NCI-H2171 treated with DMSO at 0.1 percent for 48 hours (cell line): ENCODE measurements around the gene LRRC40.
"Not testable (repeated sequence)": the region's sequence is repeated elsewhere in the genome, so short reads cannot be mapped to it uniquely, and the experiment has no call there.

ENCODE experiments used
- DNase-seq: peaks from one replicate; lab custom pipeline; 2025; lab: John Stamatoyannopoulos, UW

LRRC40 gene

DNA sequence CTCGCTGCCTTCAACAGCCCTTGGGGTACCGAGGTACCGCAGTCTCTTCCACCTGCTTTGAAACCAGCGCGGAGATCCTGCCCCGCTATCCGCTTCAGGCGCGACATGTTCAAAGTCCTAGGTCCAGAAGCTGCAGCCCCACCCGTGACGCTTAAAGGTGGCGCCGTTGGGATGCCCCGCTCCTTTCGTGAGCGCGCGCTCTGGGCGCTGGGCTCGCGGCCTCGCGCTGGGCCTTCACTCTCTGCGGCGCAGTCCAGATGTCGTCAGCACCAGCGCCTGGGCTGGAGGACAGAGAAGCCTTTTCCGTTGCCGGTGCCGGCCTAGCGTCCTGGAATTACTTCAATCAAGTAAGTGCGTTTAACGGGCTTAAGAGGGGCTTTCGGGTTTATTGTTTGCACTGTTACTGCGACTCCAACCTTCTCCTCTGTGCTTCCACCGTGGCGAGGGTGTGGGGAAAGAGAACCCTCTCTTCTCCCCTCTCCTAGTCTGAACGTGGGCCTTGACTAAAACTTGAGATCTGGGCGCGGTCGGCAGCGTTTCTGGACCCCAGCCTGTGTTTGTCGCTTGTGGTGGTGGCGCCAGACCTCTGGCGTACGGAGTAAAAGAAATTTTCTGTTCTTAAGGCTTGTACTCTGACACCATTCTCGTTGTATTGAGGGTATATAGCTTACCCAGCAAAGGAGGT is at the start of gene LRRC40:
LRRC40 (minus strand) TSS at position 146 of the 685 bp plus-strand sequence; CDS start at position 107, 39 bp downstream.
- DNase-seq = peak; percentile 92

- no peak for DNase-seq
Measured at GRCh38 chr1:70248729-70249128, 43.4 kb upstream of the LRRC40 start.

DNA sequence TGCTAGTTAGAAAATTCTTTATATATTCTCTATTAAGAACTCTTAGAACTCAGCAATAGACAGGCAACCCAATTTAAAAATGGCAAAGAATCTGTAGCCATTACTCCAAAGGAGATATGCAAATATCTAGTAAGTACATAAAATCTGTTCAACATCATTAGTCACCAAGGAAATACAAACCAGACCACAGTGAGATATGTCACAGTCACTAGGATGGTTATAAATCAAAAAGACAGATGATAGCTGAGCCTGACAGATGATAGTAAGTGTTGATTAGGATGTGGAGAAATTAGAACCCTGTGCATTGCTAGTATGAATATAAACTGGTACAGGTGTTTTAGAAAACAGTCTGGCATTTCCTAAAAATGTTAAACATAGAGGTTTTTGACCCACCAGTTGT is 42.4 kb upstream of the LRRC40 start:
- DNase-seq = no peak

GRCh38 chr1:70247122-70247521 is 41.7 kb upstream of the LRRC40 start:
- DNase-seq = no peak

- DNase-seq = no peak
Measured at GRCh38 chr1:70239940-70240339, 34.6 kb upstream of the LRRC40 start.

DNA sequence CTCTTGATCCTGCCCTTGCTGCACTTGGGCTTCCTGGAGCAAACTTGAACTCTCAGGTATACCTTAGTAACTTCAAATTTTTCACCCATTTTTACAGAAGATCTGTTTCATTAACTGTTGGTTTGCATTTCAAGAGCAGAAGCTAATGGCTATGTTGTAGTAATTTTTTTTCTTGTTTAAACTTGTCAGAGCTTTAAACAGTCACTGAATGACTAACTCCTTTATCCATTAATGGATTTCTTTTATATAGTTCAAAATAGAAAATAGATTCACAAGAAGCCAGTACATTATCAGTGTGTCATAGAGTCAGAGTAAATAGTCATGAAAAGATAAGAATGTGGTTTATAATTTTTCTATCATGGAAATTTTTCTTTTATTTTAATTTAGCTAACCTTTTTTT is 29.4 kb upstream of the LRRC40 start:
- DNase-seq = no peak

GRCh38 chr1:70231475-70231874 is 26.1 kb upstream of the LRRC40 start:
- DNase-seq = no peak

DNA sequence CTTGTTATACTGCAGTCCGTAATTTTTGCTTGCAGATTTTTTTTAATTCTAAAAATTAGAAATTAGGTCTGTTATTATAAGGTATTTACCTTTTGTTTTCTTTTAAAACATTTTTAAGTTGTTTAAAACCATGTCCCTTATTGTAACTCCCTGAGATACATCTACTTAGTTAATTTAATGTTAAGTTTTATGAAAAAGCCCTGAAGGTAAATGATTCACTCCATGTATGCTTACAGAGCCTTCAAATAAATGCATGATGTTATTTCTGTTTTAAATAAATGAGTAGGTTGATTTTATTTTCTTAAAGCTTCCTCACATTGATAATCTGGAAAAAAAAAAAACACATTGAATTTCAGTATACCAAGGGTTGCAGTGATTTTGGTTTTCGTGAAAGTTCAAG is 23.3 kb upstream of the LRRC40 start:
- DNase-seq = no peak

GRCh38 chr1:70227439-70227838 is 22.1 kb upstream of the LRRC40 start:
- DNase-seq = no peak

DNA sequence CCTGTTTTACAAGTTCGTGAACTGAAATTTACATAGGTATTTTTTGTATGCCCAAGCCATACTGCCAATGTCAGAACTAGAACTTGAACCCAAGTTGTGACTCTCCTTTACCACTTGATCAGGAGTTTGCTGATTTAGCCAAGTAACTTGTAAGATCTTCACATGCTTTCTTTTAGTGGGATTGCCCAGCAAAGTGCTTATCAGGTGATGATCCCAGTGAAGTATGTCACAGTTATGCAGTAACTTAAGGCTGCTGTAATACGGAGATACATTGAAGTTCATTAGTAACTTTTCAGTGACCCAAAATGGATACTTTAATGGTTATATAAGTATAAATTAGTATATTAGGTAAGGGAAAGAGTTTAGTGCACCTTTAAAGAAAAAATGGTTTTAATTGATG is 19.6 kb upstream of the LRRC40 start:
- no peak for DNase-seq

- no peak for DNase-seq
Measured at GRCh38 chr1:70222716-70223235, 17.4 kb upstream of the LRRC40 start.

GRCh38 chr1:70221238-70222121 is 16.1 kb upstream of the LRRC40 start, which contains the start of gene SRSF11:
TSS of gene SRSF11 (plus strand) at chr1:70221380. CDS start at chr1:70221637, 257 bp downstream.
- peak; percentile 94 for DNase-seq

DNA sequence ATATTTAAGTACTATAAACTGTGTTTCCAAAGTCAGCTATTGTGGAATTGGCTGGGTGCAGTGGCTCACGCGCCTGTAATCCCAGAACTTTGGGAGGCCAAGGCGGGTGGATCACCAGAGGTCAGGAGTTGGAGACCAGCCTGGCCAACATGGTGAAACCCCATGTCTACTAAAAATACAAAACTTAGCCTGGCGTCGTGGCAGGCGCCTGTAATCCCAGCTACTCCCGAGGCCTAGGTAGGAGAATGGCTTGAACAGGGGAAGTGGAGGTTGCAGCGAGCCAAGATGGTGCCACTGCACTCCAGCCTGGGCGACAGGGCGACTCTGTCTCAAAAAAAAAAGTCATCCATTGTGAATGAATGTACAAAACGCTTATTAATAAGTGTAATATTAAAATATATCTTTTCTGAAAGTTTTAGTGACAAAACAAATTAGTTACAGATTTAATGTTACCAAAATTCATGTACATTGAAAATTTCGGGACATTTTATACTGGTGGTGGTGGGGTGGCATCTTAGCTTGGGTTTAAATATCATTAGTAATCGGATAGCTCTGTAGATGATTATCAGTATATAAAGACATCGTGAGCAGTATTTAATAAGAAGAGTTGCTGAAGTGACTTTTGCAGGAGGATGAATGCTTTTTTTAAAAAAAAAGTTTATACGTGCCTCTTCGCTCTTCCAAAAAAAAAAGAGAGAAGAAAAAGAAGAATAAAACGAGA is 15.3 kb upstream of the LRRC40 start:
- DNase-seq = peak; percentile 33

- no peak for DNase-seq
Measured at GRCh38 chr1:70220015-70220414, 14.6 kb upstream of the LRRC40 start.

GRCh38 chr1:70211541-70211940 is 6.2 kb upstream of the LRRC40 start:
- DNase-seq = no peak

- no peak for DNase-seq
Measured at GRCh38 chr1:70210820-70211219, 5.4 kb upstream of the LRRC40 start.

DNA sequence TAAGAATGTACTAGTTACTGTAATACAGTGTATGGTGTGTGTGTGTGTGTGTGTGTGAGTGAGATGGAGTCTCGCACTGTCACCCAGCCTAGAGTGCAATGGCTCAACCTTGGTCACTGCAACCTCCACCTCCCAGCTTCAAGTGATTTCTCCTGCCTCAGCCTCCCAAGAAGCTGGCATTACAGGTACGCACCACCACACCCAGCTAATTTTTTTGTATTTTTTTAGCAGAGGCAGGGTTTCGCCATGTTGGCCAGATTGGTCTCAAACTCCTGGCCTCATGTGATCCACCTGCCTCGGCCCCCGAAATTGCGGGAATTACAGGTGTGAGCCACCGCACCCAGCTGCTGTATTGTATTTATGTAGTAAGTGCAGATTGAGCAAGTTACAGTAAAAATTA is 2.9 kb upstream of the LRRC40 start:
- no peak for DNase-seq

- no peak for DNase-seq
Measured at GRCh38 chr1:70207492-70207891, 2.1 kb upstream of the LRRC40 start.

- DNase-seq = not testable (repeated sequence)
Measured at GRCh38 chr1:70206833-70207232, 1.5 kb upstream of the LRRC40 start.

DNA sequence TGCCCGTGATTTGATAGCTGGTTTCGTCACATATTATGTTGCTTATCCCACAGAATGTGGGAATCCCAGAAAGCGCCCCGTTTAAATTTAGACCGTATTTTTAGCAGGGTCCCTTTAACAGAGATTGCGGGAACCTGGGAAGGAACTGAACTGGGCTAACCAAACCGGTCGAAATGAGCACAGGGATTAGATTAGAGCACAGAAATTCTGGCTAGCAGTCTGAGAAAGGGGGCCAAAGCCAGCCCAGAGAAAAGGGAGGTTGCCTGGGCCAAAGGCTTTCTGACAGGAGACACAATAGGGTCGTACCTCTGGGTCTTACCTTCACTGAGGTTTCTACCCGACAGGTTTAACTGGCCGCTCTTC is 327 bp downstream of the LRRC40 start:
- peak; percentile 58 for DNase-seq

GRCh38 chr1:70204600-70204999 is 779 bp downstream of the LRRC40 start:
- DNase-seq = peak; percentile 19

GRCh38 chr1:70204139-70204538 is 1.2 kb downstream of the LRRC40 start:
- DNase-seq = no peak
